Myocyte (in vitro differentiated cells): Measurements from ENCODE around the gene IQSEC2. TPM values are rescaled to one million over a fixed set of nuclear protein-coding genes. Genes with fewer than 3 reads are reported as not detected.

Source experiments
- DNase-seq: peaks from one replicate; pipeline ENCODE4 v3.0.0-alpha.2; 2012; ENCODE audit warnings: low read depth
- total RNA-seq: library from RNA; depleted of rRNA; stranded (reverse); fragments of >200 nt; gene quantifications from 2 replicates; pipeline ENCODE4 v1.2.3, GENCODE V29; 2014

The IQSEC2 gene
- total RNA-seq, 1 donor from 2014 or later: 12.3 TPM

DNA sequence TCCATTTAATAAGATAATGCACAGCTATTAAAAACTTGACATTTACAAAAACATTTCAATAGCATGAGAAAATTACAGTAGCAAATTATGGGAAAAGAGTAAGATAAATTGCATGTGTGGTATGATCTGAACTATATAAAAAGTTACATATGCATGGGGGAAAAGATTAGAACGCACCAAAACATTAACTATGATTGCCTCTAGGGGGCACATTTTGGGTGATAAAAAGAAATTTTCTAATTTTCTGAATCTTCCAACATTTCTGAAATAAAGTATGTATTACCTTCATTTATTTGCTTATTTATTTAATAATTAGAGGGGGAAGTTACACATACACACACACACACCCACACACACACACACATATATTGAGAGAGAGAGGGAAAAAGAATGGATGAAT is 36.8 kb downstream of the IQSEC2 start:
- DNase-seq: no peak

- DNase-seq: no peak
Observed at GRCh38 chrX:53242310-53242709, 39.1 kb downstream of the IQSEC2 start.

- DNase-seq: no peak
Observed at GRCh38 chrX:53241558-53241957, 39.8 kb downstream of the IQSEC2 start.

DNA sequence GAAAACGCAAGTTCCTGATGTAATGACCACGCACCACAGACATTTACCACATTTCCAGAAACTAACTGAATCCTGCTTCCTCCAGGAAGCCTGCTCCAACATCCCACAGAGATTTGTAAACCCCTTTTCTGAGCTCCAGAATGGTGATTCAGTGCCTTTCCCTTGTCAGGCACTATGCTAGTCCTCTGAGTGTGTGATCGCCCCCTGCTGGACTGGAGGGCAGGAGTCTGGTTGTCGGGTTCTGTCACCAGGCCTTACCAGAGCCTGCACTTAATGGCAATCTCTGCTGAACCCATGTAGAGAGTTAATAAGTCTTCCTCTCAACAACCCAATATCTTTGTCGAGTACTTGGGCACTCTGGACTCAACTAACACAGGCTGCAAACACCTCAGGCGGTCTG is 41.9 kb downstream of the IQSEC2 start:
- no peak for DNase-seq

- DNase-seq: no peak
Observed at GRCh38 chrX:53237056-53237455, 44.3 kb downstream of the IQSEC2 start.

GRCh38 chrX:53236025-53236679 is 45.2 kb downstream of the IQSEC2 start:
- no peak for DNase-seq

GRCh38 chrX:53235566-53235965 is 45.8 kb downstream of the IQSEC2 start:
- DNase-seq: no peak

DNA sequence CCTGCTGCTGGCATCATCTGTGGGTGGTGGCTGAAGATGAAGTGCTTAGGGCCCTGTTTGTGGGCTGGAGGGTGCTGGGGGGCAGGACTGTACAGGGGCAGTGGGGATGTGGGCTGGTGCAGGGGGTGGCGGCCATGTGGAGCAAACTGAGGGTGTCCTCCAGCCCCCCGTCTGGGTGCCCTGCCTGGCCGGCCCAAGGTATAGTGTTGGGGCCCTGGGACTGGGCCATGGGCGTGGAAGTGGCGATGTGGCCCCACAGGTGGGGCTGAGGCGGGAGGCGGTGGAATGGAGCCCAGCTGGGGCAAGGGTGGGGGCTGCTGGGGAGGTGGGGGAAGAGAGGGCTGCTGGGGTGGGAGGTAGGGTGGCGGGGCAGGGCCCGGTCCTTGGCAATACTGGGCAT is 46.9 kb downstream of the IQSEC2 start:
- DNase-seq: no peak

DNA sequence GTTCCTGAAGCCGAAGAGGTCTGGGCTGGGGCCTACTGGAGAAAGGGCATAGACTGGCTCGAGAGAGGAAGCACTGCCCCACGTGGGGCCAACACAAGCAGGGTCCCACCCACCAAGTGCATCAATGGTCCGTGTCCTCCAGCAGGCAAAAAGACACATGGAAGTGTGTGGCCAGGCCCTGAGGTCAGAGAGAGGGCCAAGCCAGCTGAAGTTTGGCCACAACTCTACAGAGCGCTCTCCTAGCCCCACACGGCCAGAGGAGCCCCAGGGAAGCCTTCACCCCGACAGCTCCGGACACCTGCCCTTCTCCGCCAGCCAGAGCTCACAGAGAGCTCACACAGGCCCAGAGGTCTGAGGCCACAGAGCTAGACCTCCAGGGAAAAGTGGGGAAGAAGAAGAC is 47.8 kb downstream of the IQSEC2 start:
- no peak for DNase-seq

GRCh38 chrX:53230116-53230515 is 51.3 kb downstream of the IQSEC2 start:
- DNase-seq: no peak

- no peak for DNase-seq
Observed at GRCh38 chrX:53227224-53227765, 54.1 kb downstream of the IQSEC2 start.

DNA sequence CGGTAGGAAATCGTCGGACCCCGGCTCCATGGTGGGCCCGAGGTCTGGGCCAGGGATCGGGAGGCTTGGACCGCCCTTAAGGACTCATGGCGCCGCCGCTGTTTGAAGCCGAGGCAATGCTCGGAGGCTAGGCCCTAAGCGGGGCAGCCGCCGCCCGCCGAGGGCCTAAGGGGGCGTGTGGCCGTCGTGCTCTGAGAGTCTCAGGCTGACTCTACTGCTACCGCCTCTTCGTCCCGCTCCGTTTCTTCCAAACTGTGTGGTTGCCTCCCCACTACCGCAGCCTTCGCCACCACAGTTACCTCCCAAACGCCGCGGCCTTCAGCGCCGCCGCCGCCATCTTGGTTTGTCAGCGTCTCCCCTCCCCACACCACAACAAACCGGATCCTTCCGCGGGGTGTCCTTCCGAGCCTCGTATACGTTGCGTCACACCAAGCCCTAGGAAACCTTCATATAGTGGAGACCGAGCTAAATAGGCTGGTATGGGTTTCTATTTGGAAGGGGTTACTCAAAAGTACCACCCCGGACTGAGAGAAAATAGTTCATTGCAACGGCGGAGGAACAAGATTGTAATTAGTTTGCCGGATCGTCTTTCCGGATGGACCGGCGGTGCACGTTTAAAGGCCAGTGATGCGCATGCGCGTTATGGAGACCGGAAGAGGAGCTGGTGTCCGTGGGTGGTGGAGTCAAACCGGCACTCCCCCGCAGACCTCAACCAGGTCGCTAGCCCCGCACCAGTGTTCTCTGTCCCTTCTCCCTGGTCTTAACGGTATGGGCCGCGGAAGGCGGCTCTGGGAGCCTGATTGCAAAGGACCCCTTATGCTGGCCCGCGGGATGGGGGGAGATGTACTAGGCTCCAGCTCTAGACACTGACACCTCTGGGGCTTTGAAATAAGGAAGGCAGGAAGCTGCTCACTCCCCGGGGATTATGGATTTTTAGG is 56.3 kb downstream of the IQSEC2 start, which contains the start of gene KDM5C:
Gene KDM5C, minus strand, starts transcription at position 348 of the 938 bp plus-strand sequence. Its CDS starts 318 bp downstream, at position 30.
- peak; percentile 92 for DNase-seq

- DNase-seq: peak; percentile 1
Observed at GRCh38 chrX:53223955-53224859, 57.2 kb downstream of the IQSEC2 start.

GRCh38 chrX:53223068-53223693 is 58.2 kb downstream of the IQSEC2 start:
- DNase-seq: peak; percentile 17

Other genes with a start within 250 kb of the IQSEC2 start
- gene GPR173, start 232.8 kb downstream of the IQSEC2 start, total RNA-seq: 2.2 and 2.5 TPM in 2 replicates
- gene TSPYL2, start 199.2 kb downstream of the IQSEC2 start, total RNA-seq: 14.5 and 19.9 TPM in 2 replicates
- 3.3 and 4.2 TPM in 2 replicates for gene KANTR, start 187.4 kb downstream of the IQSEC2 start, total RNA-seq
- 71.4 and 88.3 TPM in 2 replicates for gene KDM5C, start 56.4 kb downstream of the IQSEC2 start, total RNA-seq
- gene SMC1A, start 141.1 kb upstream of the IQSEC2 start, total RNA-seq: 14.9 and 22.1 TPM in 2 replicates
- 0.16 and 1.1 TPM in 2 replicates for gene RIBC1, start 141.3 kb upstream of the IQSEC2 start, total RNA-seq
- gene HSD17B10, start 152.8 kb upstream of the IQSEC2 start, total RNA-seq: 80.2 and 95.6 TPM in 2 replicates